ENCODE data around the gene CKB. TPM values are rescaled to one million over a fixed set of nuclear protein-coding genes. Genes with fewer than 3 reads are reported as not detected.

The CKB gene
- total RNA-seq, 1 donor from 2014 or later: 533 TPM

- intact Hi-C loops (cut with micrococcal nuclease): no loop called here
- no peak for DNase-seq
- ATAC-seq: peak; percentile 10
These were observed 21.4 kb downstream of the CKB start for GRCh38 chr14:103501041-103501870.

GRCh38 chr14:103500148-103500990 is 22.3 kb downstream of the CKB start:
- DNase-seq (peak; percentile 95), ATAC-seq (peak; percentile 86)
- intact Hi-C loops (cut with micrococcal nuclease): no loop called here

DNA sequence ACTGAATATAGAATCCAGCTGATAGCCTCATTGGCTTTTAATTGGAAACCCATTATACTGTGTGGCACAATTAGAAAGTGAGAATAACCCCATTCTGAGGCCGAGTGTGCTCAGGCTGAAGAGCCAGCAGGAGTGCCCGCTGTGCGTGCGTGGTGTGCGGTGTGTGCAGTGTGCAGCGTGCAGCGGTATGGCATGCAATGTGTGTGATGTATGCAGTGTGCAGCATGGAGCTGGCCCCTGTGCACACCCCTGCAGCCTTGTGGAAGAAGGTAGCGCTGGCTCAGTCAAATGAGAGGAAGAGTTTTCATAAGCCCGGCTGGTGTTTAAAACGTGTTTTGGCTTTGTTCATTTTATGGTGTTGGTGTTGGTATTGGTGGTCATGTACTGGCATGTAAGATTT is 22.9 kb downstream of the CKB start:
- ATAC-seq: peak; percentile 11
- intact Hi-C loops (cut with micrococcal nuclease): no loop called here
- DNase-seq: no peak

- intact Hi-C loops (cut with micrococcal nuclease): no loop called here
- no peak for DNase-seq
- ATAC-seq: no peak
These were observed 25.9 kb downstream of the CKB start for GRCh38 chr14:103496776-103497175.

DNA sequence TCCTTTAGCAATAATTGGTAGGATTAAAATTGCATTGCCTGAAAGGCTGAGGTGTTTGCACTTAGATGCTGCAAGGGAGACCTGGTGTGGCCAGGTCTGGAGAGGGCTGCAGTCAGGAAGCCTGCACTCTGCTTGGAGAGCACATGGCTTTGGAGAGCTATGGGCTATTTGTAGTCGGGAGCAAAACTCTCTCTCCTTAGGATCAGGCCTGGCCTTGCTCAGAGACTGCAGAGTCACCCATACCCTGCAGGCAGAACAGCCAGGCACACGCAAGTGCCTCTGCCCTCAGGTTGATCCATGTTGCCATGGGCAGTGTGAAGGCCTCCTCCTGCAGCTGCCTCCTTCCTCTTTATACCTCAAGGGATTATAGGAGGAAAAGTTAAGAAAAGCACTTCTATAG is 26.8 kb downstream of the CKB start:
- intact Hi-C loops (cut with micrococcal nuclease): no loop called here
- ATAC-seq (peak; percentile 55), DNase-seq (no peak)

DNA sequence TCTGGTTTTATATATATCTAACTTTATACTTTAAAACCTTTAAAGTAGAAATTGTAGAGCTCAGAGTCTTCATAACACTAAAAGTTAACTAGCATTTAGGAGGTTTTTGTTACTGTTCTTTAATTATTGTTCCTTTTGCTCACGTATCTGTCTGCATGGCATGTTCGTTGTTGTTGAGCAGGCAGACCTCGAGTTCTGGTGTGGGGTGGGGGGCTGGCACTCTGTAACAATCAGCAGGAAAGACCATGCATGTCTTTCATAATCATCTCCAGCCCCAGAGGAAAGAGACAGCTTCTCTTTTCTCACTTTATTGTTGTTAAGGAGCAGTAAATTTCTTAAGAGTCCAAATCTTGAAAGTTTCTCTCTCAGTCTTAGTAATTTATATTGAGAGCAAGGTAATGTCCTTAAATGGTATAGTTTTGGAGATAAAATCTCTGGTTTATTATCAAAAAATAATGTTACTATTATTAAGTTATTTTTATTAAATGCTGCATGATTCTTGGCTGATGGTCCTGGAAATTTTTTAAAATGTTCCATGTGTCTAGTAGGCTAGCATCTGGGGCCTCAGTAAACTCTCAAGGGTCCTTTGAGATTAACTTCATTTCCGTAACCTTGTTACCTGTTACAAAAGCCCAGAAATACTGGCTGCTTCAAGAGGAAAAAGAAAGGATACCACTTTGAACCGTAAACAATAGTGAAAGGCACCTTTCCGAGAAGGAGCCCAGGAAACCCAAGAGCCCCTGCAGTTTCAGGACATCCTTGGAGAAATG is 30.3 kb downstream of the CKB start:
- DNase-seq: no peak
- intact Hi-C loops (cut with micrococcal nuclease): no loop called here
- ATAC-seq: no peak

- DNase-seq (no peak), ATAC-seq (no peak)
- intact Hi-C loops (cut with micrococcal nuclease): no loop called here
These were observed 30.9 kb downstream of the CKB start for GRCh38 chr14:103491691-103492090.

- intact Hi-C loops (cut with micrococcal nuclease): no loop called here
- no peak for DNase-seq
- ATAC-seq: no peak
These were observed 33.0 kb downstream of the CKB start for GRCh38 chr14:103489621-103490020.

DNA sequence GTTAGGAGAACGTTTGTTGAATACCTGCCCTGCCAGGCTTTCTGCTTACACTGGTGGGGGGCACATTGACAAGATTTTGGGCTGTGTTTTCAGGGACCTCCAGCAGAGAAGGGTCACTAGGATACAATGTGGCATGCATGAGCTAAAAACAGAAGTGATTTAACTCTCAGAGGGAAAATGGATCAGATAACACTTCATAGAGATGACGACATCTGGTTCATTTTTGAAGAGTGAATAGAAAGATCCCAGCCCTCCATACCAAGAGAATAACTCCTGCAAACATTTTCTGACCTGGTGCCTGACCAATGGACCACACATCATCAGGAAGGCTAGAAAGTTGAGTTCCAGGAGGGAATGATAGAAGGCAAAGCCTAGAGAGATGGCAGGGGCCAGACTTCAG is 33.7 kb downstream of the CKB start:
- ATAC-seq (peak; percentile 7), DNase-seq (no peak)
- intact Hi-C loops (cut with micrococcal nuclease): no loop called here

- intact Hi-C loops (cut with micrococcal nuclease): no loop called here
These were observed 34.6 kb downstream of the CKB start for GRCh38 chr14:103488071-103488470.

DNA sequence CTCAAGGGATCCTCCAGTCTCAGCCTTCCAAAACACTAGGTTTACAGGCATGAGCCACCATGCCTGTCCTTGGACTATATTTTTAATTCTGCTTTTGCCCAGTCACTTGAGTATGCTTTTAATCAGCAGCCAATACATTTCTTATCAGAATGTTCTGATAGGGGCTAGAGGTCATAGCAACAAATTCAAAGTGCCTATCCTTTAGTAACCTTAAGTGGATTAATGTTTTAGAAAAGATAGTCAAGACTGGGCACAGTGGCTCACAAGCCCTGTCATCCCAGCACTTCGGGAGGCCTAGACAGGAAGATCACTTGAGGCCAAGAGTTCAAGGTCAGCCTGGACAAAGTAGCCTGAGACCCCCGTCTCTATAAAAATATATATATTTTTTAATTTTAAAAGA is 37.1 kb downstream of the CKB start:
- DNase-seq (no peak), ATAC-seq (peak; percentile 55)
- intact Hi-C loops (cut with micrococcal nuclease): no loop called here

More at GRCh38 chr14:103488071-103488470, 34.6 kb downstream of the CKB start:
- DNase-seq (no peak), ATAC-seq (no peak)

- no peak for ATAC-seq
- intact Hi-C loops (cut with micrococcal nuclease): no loop called here
- DNase-seq: no peak
These were observed 39.0 kb downstream of the CKB start for GRCh38 chr14:103483600-103483999.

DNA sequence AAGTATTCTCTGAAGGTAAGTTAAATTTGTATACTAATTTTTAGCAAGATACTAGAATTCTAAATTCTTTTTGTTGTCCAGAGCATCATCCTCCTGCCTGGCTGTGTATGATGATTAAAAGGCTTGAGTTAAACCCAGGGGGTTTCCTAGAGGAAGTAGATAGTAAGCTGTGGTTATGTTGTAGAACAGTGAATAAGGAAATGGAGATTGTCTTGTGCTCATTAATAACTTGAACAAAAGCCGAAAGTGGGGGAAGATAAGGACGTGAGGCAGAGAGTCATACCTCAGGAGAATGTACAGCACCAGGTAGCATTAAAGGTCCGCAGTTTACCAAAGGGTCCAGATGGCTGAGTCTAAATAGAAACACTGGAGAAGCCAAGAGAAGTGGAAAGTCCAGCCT is 42.0 kb downstream of the CKB start:
- intact Hi-C loops (cut with micrococcal nuclease): no loop called here
- DNase-seq: no peak
- ATAC-seq: no peak

DNA sequence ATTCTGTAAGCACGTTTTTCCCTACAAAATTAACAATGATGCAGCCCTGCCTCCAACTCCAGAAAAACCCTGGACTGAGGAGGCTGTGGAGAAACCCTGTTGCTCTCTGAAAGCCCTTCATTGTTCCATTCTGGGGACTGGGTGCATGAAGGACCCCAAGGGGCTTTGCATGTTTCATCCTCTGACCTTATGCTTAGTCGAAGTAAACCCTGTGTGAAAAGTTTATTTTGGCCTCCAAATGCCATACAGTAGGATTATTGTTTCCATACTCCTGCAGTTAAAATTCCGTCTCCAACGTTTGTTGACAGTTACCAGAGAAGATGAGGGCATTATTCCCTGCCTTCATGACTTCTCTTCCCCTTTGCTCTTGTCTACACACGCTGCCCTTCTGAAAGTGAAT is 46.0 kb downstream of the CKB start:
- ATAC-seq: no peak
- no peak for DNase-seq
- intact Hi-C loops (cut with micrococcal nuclease): no loop called here

GRCh38 chr14:103476065-103476464 is 46.6 kb downstream of the CKB start:
- ATAC-seq: no peak
- intact Hi-C loops (cut with micrococcal nuclease): no loop called here
- DNase-seq: no peak

- ATAC-seq: no peak
- intact Hi-C loops (cut with micrococcal nuclease): no loop called here
- DNase-seq: no peak
These were observed 47.7 kb downstream of the CKB start for GRCh38 chr14:103474893-103475292.

DNA sequence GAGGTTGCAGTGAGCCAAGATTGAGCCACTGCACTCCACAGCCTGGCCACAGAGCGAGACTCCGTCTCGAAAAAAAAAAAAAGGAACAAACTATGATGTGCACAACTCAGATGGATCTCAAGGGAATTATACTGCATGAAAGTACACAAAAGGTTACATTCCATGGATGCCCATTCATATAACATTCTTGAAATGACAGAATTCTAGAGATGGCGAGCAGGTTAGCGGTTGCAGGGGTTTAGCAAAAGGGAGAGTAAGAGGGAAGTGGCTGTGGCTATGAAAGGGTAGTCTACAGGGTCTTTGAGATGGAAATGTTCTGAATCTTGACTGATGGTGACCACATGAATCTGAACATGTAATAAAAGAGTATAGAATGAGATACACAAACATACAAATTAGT is 49.7 kb downstream of the CKB start:
- DNase-seq (no peak), ATAC-seq (no peak)
- intact Hi-C loops (cut with micrococcal nuclease): no loop called here

Data from left ventricle myocardium superior (tissue), 1 donor.